Right atrium auricular region (tissue), 2 donors: ENCODE results near the gene STK4. TPM values are rescaled to one million over a fixed set of nuclear protein-coding genes. Genes with fewer than 3 reads are reported as not detected.

Experiments used
- DNase-seq: peaks from one replicate; pipeline ENCODE4 v3.0.0-alpha.2; 2019; ENCODE audit warnings: low spot score
- H3K27ac ChIP-seq, 2 donors: fragments of 200-600 bp; sonication (generic); 1 replicate in 1 of 2; 2 replicates in 1 of 2; pipeline ENCODE4 v1.5.1; 2016 to 2019
- H3K27me3 ChIP-seq, 2 donors: fragments of 200-600 bp; sonication (generic); one replicate each; pipeline versions ENCODE4 v1.5.1 to v1.6.0; 2017 to 2019
- H3K36me3 ChIP-seq: fragments of 200-600 bp; sonication (generic); one replicate; pipeline ENCODE4 v1.5.1; 2016
- H3K4me1 ChIP-seq, 2 donors: fragments of 200-600 bp; sonication (generic); one replicate each; pipeline versions ENCODE4 v1.5.1 to v1.6.0; 2017 to 2019
- H3K4me3 ChIP-seq, 2 donors: fragments of 200-600 bp; sonication (generic); 1 replicate in 1 of 2; 2 replicates in 1 of 2; pipeline ENCODE4 v1.5.1; 2017 to 2019; ENCODE audit warnings: mild to moderate bottlenecking in 1 of 2, moderate library complexity in 1 of 2
- H3K9me3 ChIP-seq, 2 donors: fragments of 200-600 bp; sonication (generic); one replicate each; pipeline ENCODE4 v1.5.1; 2019
- total RNA-seq, 2 donors: library from RNA; depleted of rRNA; stranded (reverse); fragments of >200 nt; gene quantifications; one replicate each; pipeline ENCODE4 v1.1.0, GENCODE V29; 2016
- TF ChIP-seq, protein P1 (sequence below), 2 donors: fragments of 200-600 bp; sonication (generic); IDR thresholded peaks; one replicate each; pipeline ENCODE4 v1.5.1; 2019; ENCODE audit warnings: antibody characterized with exemption in 2 of 2

The STK4 gene
- total RNA-seq, 2 donors from 2014 or later: 7.3 to 12.6 TPM

DNA sequence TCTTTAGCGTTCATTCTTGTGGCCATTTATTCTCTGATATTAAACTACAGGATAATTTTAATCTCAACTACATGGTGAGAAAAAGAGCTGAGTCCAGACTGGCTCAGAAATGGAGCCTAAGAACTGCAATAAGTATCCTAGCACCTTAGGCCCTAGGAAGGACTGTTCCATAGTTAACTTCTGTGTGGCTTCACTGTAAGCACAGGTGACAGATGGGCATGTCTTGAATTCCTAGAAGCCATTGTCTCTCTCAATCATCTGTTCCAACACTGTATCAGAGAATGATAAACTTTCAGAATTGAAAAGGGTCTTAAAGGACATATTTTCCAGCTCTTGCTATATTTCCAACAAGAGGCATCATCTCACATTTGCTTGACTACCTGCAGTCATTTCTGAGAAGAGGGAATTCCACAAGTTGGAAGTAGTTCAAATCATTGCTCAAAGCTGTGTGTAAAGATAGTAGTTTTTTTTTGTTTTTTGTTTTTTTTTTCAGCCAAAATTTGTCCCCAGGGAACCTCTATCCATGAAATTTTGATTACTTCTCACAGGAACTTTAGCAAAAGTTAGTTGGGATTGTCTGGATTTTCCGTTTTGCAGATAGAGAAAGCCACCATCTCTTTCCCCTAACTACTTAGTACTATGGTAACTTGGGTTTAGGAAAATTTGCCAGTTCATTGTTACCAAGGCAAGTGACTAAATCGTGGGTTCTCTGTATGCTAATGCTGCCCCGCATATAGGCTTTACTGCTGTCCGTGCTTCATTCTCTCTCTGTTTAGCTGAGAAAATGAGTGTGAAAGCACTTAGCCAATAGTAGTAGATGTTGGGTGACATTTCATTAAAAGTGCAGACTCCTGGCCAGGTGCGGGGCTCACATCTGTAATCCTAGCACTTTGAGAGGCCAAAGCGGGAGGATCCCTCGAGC lies 87.4 kb downstream of the STK4 start:
- TF ChIP-seq, protein P1, sequence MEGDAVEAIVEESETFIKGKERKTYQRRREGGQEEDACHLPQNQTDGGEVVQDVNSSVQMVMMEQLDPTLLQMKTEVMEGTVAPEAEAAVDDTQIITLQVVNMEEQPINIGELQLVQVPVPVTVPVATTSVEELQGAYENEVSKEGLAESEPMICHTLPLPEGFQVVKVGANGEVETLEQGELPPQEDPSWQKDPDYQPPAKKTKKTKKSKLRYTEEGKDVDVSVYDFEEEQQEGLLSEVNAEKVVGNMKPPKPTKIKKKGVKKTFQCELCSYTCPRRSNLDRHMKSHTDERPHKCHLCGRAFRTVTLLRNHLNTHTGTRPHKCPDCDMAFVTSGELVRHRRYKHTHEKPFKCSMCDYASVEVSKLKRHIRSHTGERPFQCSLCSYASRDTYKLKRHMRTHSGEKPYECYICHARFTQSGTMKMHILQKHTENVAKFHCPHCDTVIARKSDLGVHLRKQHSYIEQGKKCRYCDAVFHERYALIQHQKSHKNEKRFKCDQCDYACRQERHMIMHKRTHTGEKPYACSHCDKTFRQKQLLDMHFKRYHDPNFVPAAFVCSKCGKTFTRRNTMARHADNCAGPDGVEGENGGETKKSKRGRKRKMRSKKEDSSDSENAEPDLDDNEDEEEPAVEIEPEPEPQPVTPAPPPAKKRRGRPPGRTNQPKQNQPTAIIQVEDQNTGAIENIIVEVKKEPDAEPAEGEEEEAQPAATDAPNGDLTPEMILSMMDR (IDR thresholded peaks at IDR 0.05): no peak
- peaks cover 0 to 45% of the 10 kb centered on the region in 2 donors for H3K4me1 ChIP-seq
- H3K36me3 ChIP-seq: no peaks in the 10 kb centered on the region
- H3K9me3 ChIP-seq: no peaks in the 10 kb centered on the region
- peak overlapping the region; percentile 14 to 50 for H3K27ac ChIP-seq
- no peaks in the 10 kb centered on the region for H3K27me3 ChIP-seq
- DNase-seq: no peak
- H3K4me3 ChIP-seq: no peak overlapping the region

GRCh38 chr20:45055056-45055455 lies 88.7 kb downstream of the STK4 start:
- Histone ChIP-seq H3K27ac (no peak overlapping the region), H3K4me3 (no peak overlapping the region), H3K4me1 (peaks cover 0 to 31% of the 10 kb centered on the region in 2 donors), H3K9me3 (no peaks in the 10 kb centered on the region), H3K36me3 (no peaks in the 10 kb centered on the region), H3K27me3 (no peaks in the 10 kb centered on the region)
- TF ChIP-seq, protein P1 (IDR thresholded peaks at IDR 0.05): no peak
- no peak for DNase-seq

DNA sequence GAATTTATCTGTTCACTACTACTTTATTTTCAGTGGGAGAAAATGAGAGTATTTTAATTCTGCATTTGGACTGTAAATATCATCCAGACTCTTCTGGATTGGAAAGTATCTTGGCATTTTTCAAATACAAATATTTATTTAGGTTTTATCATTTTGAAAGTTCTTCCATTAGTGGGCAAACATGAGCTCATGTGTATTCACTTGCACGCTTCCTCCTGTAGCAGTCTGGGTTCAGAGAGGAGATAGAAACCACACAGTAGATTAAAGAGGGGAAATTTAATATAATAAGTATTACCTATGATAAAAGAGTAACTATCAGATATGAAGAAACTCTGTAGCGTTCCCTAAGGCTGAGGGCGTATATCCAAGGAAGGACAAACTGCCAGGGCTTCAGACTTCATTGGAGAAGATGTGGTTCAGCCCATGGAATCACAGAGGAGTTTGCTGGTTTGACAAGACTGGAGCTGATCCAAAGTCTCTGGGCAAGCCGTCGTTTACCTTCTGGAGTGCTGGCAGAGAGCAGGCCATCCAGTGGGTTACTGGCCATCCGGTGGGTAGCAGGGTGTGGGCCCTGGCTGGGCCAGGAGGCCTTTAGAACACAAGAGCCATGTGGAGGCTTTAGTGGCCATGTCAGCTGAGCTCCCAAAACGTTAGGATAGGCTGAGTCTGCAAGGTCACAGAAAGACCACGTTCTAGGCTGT lies 90.3 kb downstream of the STK4 start:
- no peaks in the 10 kb centered on the region for H3K36me3 ChIP-seq
- peaks cover 0 to 19% of the 10 kb centered on the region in 2 donors for H3K4me1 ChIP-seq
- no peak overlapping the region for H3K4me3 ChIP-seq
- H3K9me3 ChIP-seq: no peaks in the 10 kb centered on the region
- TF ChIP-seq, protein P1 (IDR thresholded peaks at IDR 0.05): no peak
- H3K27ac ChIP-seq: no peak overlapping the region
- no peak for DNase-seq
- no peaks in the 10 kb centered on the region for H3K27me3 ChIP-seq

- no peak for DNase-seq
- H3K27ac ChIP-seq: no peak overlapping the region
Observed at GRCh38 chr20:45058168-45058850, 92.0 kb downstream of the STK4 start.

DNA sequence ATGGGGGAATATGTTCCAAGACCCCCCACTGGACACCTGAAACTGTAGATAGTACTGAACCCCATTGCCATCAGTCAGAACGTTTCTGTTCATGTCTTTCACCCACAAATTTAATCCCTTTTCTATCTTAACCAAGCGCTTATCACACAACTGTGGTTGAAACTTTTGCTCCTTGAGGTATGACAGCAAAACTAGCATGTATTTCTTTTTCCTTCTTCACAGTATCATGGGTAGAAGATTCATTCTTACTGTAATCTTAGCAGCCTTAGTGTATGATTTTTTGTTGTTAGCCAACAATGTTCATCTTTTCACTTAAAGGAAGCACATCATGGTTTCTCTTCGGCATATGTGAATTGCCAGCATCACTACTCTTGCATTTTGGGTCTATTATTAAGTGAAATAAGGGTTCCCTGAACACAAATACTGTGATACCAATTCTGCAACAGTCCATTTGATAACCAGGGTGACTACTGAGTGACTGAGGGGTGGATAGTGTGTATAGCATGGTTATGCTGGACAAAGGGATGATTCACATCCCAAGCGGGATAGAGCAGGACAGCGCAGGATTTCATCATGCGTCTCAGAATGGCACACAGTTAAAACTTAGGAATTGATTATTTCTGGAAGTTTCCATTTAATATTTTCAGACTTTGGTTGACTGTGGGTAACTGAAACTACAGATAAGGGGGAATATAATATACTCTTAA lies 92.9 kb downstream of the STK4 start:
- TF ChIP-seq, protein P1 (IDR thresholded peaks at IDR 0.05): no peak
- no peak for DNase-seq
- Histone ChIP-seq H3K27ac (no peak overlapping the region), H3K27me3 (no peaks in the 10 kb centered on the region), H3K36me3 (no peaks in the 10 kb centered on the region), H3K4me1 (no peaks in the 10 kb centered on the region), H3K4me3 (no peak overlapping the region), H3K9me3 (no peaks in the 10 kb centered on the region)

More at GRCh38 chr20:45058168-45058850, 92.0 kb downstream of the STK4 start:
- Histone ChIP-seq H3K4me3 (no peak overlapping the region), H3K4me1 (peaks cover 0 to 2% of the 10 kb centered on the region in 2 donors), H3K36me3 (no peaks in the 10 kb centered on the region), H3K9me3 (no peaks in the 10 kb centered on the region), H3K27me3 (no peaks in the 10 kb centered on the region)
- TF ChIP-seq, protein P1 (IDR thresholded peaks at IDR 0.05): no peak
